HepG2 (cell line): Measurements from ENCODE around the gene GRIN3B. TPM values are rescaled to one million over a fixed set of nuclear protein-coding genes. Genes with fewer than 3 reads are reported as not detected.

Experiments used
- AHDC1 ChIP-seq: sonication (generic); formaldehyde crosslinking; IDR thresholded peaks from 2 replicates; pipeline ENCODE4 v1.5.1; 2020; ENCODE audit warnings: mild to moderate bottlenecking, missing genetic modification reagents, borderline replicate concordance
- CBX1 ChIP-seq: IDR thresholded peaks from one replicate; pipeline ENCODE4 v1.6.1; 2016; ENCODE audit warnings: antibody characterized with exemption, low read depth
- FIP1L1 ChIP-seq: fragments of 200-400 bp; formaldehyde crosslinking; IDR thresholded peaks from 2 replicates; pipeline ENCODE4 v1.6.1; 2018; ENCODE audit warnings: low read depth, mild to moderate bottlenecking, low read length, moderate library complexity, borderline replicate concordance; ENCODE audit not compliant: insufficient read depth
- HNF4A ChIP-seq: sonication (generic); formaldehyde crosslinking; IDR thresholded peaks from 2 replicates; pipeline ENCODE4 v1.4.0; 2020; ENCODE audit warnings: missing genetic modification reagents
- HOXA7 ChIP-seq: sonication (generic); formaldehyde crosslinking; IDR thresholded peaks from 2 replicates; pipeline ENCODE4 v1.8.1; 2022; ENCODE audit warnings: mild to moderate bottlenecking, missing genetic modification reagents, moderate library complexity
- KDM4B ChIP-seq: sonication (generic); formaldehyde crosslinking; IDR thresholded peaks from 2 replicates; pipeline ENCODE4 v1.4.0; 2020; ENCODE audit warnings: missing genetic modification reagents
- KDM6A ChIP-seq: IDR thresholded peaks from 2 replicates; pipeline ENCODE4 v1.6.1; 2016; ENCODE audit warnings: low read depth
- NAIF1 ChIP-seq: sonication (generic); formaldehyde crosslinking; IDR thresholded peaks from 2 replicates; pipeline ENCODE4 v1.5.0; 2020; ENCODE audit warnings: mild to moderate bottlenecking, missing genetic modification reagents, borderline replicate concordance
- NFIC ChIP-seq: IDR thresholded peaks from 2 replicates; pipeline ENCODE4 v1.6.1; 2012; ENCODE audit warnings: mild to moderate bottlenecking, low read length, inconsistent platforms
- REPIN1 ChIP-seq: sonication (generic); formaldehyde crosslinking; IDR thresholded peaks from 2 replicates; pipeline ENCODE4 v1.8.0; 2022; ENCODE audit warnings: missing genetic modification reagents, low read depth, mild to moderate bottlenecking, borderline replicate concordance
- STAT6 ChIP-seq: sonication (generic); formaldehyde crosslinking; IDR thresholded peaks from 2 replicates; pipeline ENCODE4 v1.4.0; 2020; ENCODE audit warnings: missing genetic modification reagents, mild to moderate bottlenecking, borderline replicate concordance
- WIZ ChIP-seq: sonication (generic); formaldehyde crosslinking; IDR thresholded peaks from 2 replicates; pipeline ENCODE4 v1.5.1; 2020; ENCODE audit warnings: mild to moderate bottlenecking, missing genetic modification reagents
- ZNF143 ChIP-seq: sonication (generic); formaldehyde crosslinking; IDR thresholded peaks from 2 replicates; pipeline ENCODE4 v1.4.0; 2020; ENCODE audit warnings: missing genetic modification reagents
- ZNF546 ChIP-seq: sonication (generic); formaldehyde crosslinking; conservative IDR thresholded peaks from 2 replicates; pipeline ENCODE4 v1.8.1; 2023; ENCODE audit warnings: mild to moderate bottlenecking, missing genetic modification reagents
- ZNF558 ChIP-seq: sonication (generic); formaldehyde crosslinking; IDR thresholded peaks from 2 replicates; pipeline ENCODE4 v1.9.0; 2022; ENCODE audit warnings: mild to moderate bottlenecking, missing genetic modification reagents, borderline replicate concordance
- ZSCAN12 ChIP-seq: sonication (generic); formaldehyde crosslinking; IDR thresholded peaks from 2 replicates; pipeline ENCODE4 v1.9.0; 2021; ENCODE audit warnings: mild to moderate bottlenecking, missing genetic modification reagents
- polyA plus RNA-seq, 8 experiments: library from polyadenylated mRNA; depleted of rRNA in 3 of 8; stranded (reverse) in 7 of 8; unstranded in 1 of 8; fragments of >200 nt; fragmentation: Illumina TruSeq in 4 of 8; extraction: Trizol in 4 of 8; gene quantifications; 2 replicates each; pipeline versions ENCODE4 v1.2.1 to v1.2.3, GENCODE V29; 2011 to 2016; ENCODE audit warnings: low read depth in 4 of 8, missing spikeins in 1 of 8, mixed read lengths in 1 of 8; ENCODE audit not compliant: insufficient read depth in 1 of 8
- total RNA-seq, 5 experiments: library from RNA; depleted of rRNA; stranded (reverse); fragments of >200 nt; fragmentation: Illumina TruSeq; extraction: Trizol; gene quantifications; 2 replicates each; pipeline ENCODE4 v1.2.3, GENCODE V29; 2016; ENCODE audit warnings: low read depth in 1 of 5
- TF ChIP-seq, protein P1 (sequence below): sonication (generic); formaldehyde crosslinking; IDR thresholded peaks from 2 replicates; pipeline ENCODE4 v1.4.0; 2020; ENCODE audit warnings: mild to moderate bottlenecking, missing genetic modification reagents
- TF ChIP-seq, protein P2 (sequence below): sonication (generic); formaldehyde crosslinking; IDR thresholded peaks from 2 replicates; pipeline ENCODE4 v1.5.0; 2020; ENCODE audit warnings: mild to moderate bottlenecking, missing genetic modification reagents, moderate library complexity
- TF ChIP-seq, protein P3 (sequence below): IDR thresholded peaks from 2 replicates; pipeline ENCODE4 v1.6.1; 2016

GRIN3B gene
- total and polyA plus RNA-seq, 2 of the 13 experiments (the other 11 are each of a cell fraction or from before 2014, with no cell fraction given) = 0.07 to 0.20 TPM

GRCh38 chr19:993361-993830 is 6.8 kb upstream of the GRIN3B start (continued):
- no peak for TF ChIP-seq NFIC
- TF ChIP-seq HOXA7 (CRISPR knock-in tag) = no peak
- no peak for TF ChIP-seq AHDC1 (CRISPR knock-in tag)
- TF ChIP-seq ZNF143 (CRISPR knock-in tag) = no peak
- no peak for TF ChIP-seq KDM4B (CRISPR knock-in tag)
- no peak for TF ChIP-seq NAIF1
- no peak for TF ChIP-seq ZNF546
- no peak for TF ChIP-seq ZNF558 (CRISPR knock-in tag)
- TF ChIP-seq WIZ = no peak
- TF ChIP-seq STAT6 = no peak
- TF ChIP-seq, protein P1, sequence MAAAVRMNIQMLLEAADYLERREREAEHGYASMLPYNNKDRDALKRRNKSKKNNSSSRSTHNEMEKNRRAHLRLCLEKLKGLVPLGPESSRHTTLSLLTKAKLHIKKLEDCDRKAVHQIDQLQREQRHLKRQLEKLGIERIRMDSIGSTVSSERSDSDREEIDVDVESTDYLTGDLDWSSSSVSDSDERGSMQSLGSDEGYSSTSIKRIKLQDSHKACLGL (CRISPR knock-in tag) = no peak
- TF ChIP-seq, protein P2, sequence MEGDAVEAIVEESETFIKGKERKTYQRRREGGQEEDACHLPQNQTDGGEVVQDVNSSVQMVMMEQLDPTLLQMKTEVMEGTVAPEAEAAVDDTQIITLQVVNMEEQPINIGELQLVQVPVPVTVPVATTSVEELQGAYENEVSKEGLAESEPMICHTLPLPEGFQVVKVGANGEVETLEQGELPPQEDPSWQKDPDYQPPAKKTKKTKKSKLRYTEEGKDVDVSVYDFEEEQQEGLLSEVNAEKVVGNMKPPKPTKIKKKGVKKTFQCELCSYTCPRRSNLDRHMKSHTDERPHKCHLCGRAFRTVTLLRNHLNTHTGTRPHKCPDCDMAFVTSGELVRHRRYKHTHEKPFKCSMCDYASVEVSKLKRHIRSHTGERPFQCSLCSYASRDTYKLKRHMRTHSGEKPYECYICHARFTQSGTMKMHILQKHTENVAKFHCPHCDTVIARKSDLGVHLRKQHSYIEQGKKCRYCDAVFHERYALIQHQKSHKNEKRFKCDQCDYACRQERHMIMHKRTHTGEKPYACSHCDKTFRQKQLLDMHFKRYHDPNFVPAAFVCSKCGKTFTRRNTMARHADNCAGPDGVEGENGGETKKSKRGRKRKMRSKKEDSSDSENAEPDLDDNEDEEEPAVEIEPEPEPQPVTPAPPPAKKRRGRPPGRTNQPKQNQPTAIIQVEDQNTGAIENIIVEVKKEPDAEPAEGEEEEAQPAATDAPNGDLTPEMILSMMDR (CRISPR knock-in tag) = peak; percentile 35; the same call in 1 of the 2 replicates
- peak; percentile 94 for TF ChIP-seq HNF4A (CRISPR knock-in tag)
- TF ChIP-seq REPIN1 (CRISPR knock-in tag) = peak; percentile 70; the same call in 1 of the 2 replicates
- no peak for TF ChIP-seq FIP1L1
- TF ChIP-seq CBX1 = no peak
- TF ChIP-seq, protein P3, sequence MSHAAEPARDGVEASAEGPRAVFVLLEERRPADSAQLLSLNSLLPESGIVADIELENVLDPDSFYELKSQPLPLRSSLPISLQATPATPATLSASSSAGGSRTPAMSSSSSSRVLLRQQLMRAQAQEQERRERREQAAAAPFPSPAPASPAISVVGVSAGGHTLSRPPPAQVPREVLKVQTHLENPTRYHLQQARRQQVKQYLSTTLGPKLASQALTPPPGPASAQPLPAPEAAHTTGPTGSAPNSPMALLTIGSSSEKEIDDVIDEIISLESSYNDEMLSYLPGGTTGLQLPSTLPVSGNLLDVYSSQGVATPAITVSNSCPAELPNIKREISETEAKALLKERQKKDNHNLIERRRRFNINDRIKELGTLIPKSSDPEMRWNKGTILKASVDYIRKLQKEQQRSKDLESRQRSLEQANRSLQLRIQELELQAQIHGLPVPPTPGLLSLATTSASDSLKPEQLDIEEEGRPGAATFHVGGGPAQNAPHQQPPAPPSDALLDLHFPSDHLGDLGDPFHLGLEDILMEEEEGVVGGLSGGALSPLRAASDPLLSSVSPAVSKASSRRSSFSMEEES (CRISPR knock-in tag) = peak; percentile 52; the same call in 1 of the 2 replicates
- peak; percentile 82 for TF ChIP-seq KDM6A (CRISPR knock-in tag)
- TF ChIP-seq ZSCAN12 (CRISPR knock-in tag) = no peak
